Caki2 (cell line): ENCODE data around the gene PDLIM7. TPM values are rescaled to one million over a fixed set of nuclear protein-coding genes. Genes with fewer than 3 reads are reported as not detected.
"Not testable (repeated sequence)": the region's sequence is repeated elsewhere in the genome, so short reads cannot be mapped to it uniquely, and the experiment has no call there.

Experiments
- DNase-seq: peaks from one replicate; pipeline ENCODE4 v3.0.0-alpha.2; 2015; ENCODE audit warnings: low read depth
- in situ Hi-C: cut with HindIII; loops from 2 replicates; pipeline ENCODE4 v1.10.0; 2016; ENCODE audit warnings: low sequenced_read_pairs, low pct_unique_long_range_greater_than_20kb, mixed read lengths
- total RNA-seq: library from RNA; depleted of rRNA; stranded (reverse); fragments of >200 nt; shearing (Covaris generic); gene quantifications from 2 replicates; pipeline ENCODE4 v1.2.3, GENCODE V29; 2014; ENCODE audit warnings: low replicate concordance

Gene PDLIM7
- total RNA-seq, 1 experiment from 2014 or later = 198 TPM

DNA sequence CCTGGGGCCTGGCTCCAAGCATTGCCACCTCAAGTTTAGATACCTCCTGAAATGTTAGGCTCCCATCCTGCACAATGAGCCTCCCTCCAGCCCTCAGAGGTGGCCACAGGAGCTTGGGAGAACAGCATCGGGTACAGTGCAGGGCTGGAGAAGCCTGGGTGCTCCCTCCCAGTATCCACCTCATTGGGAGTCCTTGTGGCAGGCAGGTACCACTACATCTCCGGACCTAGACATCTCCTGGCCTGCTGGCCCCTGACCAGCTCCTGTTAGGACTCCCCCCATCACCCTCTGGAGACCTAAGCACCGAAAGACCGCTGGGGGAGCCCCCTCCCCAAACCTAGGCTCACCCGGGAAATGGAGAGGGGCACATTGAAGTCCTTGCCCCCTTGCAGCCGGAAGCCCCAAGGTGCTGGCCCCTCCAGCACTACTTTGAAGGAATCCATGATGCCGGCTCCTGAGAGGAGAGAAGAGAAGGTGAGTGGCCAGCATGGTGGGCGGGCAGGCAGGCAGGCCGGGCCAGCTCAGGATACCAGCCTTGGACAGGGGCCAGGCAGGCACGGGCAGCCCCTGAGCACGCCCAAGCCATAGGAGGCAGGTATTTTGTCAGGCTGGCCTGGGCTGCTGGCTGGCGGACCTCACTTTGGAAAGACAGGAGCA lies 1.2 kb downstream of the PDLIM7 start:
- DNase-seq = peak; percentile 69

DNA sequence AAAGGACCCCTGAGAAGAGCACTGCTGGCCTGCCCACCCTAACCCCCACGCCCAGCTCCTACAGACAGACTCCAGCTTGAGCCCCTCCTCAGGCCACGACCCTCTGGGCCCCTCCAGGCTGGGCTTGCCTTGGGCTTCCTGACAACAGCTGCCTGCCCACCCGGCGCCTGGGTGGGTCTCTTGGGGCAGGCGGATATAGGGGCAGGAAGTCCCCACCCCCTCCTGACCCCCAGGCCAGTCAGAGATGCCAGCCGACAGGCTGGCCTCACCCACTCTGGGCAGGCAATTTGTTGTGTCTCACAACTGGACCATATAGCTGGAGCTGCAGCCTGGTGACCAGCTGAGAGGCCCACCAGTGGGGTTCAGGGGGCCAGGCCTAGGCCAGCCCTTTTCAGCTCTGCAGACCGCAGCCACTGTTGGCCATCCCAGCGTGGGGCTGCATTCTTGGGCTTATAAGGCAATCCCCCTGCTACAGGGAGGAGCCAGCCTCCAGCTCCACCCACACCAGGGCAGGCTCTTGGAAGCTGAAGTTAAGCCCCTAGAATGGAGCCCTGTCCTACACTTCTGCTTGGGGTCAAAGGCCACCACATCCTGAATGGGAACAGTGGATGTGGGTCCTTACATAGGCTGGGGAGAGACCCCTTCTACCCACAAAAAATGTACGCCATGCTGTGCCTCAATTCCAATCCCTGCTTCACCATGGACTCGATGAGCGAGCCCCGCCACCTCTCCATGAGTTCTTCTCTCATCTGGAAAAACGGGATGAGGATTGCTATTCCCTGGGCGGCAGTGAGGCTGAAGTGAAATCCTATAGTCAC lies 2.0 kb downstream of the PDLIM7 start:
- peak; percentile 94 for DNase-seq
- in situ Hi-C loops = no loop called here

More for the DNA sequence above, 1.2 kb downstream of the PDLIM7 start:
- in situ Hi-C loops = no loop called here

DNA sequence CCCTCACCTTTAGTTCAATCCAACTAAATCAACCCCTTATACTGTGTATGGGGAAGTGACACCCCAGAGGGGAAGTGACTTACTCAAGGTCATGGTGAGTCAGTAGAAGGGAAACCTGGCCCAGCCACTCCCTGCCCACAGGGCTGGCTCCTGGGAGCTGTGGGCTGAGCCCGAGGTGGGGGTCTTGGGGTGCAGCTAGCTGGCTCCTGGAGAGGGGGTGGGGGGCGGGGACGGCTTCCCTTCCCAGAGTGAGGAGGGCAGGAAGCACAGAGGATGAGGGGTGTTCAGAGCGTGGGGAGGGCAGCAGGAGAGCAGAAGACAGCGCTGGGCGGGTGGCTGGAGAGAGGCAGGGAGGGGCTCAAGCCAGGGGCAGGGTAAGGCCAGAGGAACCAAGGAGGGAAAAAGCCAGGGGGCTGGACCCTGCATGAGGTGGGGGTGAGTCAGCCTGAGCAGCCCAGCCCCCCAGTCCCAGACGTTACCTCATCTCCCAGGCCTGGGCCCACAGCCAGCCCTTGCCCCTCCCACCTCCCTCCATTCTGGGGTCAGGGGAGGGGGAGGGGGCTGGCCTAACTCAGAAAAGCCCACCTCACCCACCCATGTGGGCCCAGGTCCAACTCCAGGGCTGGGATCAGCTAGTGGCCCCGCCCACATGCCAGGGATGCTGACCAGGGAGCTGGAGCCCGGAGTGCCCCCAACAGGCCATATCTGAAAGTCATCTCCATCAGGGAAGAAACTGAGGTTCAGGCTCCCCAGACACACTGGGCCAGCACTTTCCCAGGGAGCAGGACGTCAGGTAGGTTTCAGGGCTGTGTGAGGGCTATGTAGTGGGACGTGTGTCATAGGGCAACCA lies 2.8 kb downstream of the PDLIM7 start:
- in situ Hi-C loops = no loop called here
- DNase-seq = peak; percentile 98

DNA sequence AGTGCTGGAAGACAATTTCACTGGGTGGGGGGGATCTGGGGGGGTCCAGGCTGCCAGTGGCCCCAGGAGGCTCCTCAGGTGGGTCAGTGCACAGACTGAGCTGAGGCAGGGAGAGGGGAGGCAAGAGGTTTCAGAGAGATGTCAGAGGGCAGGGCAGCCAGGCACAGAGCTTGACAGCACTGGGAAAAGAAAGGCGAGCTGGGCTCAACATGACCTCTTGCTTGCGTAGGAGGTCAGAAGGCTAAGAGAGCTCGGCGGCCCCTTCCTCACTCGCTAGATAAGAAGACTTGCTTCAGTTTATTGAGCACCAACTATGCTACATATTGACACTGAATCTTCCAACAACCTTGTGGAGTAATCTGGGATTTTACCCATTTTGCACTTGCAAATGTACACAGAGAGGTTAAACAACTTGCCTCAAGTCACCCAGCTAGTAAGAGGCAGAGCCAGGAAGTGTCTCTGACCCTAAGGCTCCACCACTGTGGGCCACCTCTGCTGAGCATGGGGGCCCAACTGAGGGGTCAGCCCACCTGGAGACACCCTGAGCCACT lies 3.5 kb downstream of the PDLIM7 start:
- in situ Hi-C loops = no loop called here
- no peak for DNase-seq

DNA sequence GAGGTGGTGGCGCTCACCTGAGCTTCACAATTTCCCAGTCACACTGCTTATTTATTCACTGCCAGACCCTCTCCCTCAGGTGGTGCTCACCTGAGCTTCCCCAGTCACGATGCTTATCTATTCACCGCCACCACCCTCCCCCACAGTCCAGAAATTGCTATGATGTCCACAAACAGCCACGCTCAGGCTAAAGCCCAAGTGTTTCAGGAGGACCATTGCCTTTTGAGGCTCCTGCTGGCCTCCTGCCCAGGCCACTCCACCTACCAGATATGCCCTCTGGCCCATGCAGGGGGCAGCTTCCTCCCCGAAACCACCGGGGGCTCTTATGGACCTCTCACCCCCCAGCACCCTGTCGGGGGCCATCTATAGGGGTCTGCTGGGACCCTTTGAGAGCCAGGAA lies 4.6 kb downstream of the PDLIM7 start:
- no peak for DNase-seq
- in situ Hi-C loops = no loop called here

DNA sequence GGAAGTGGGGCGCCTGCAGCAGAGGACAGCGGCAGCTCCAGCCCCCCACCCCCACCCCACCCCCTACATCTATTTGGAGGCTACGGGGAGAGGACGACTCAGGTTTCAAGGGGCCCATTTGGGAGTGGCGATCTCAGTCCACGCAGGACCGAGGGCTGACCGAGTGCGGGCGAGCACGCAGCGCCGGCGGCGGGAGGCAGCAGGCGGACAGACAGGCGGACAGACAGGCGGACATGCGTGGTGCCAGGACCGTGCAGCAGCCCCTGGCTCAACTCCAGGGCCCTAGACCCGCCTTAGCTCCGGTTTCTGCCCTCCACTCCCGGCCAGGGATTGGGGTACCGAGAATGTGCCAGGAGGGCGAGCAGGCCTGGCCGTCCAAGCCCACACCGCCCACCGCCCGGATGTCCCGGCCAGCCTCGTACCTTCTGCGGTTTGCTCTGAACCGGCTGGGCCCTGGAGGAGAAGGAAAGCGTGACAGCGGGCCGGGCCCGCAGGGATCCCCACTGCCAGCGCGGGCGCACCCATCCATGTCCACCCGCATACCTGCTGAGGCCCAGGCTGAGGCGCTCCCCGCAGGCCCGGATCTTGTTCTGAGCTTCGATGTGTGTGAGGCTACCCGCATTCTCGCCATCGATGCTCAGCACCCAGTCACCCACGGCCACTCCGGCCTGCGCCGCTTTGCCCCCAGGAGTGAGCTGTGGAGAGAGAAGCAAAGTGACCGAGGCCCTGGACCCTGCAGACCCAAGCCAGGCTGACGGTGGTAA lies 5.2 kb downstream of the PDLIM7 start:
- in situ Hi-C loops = no loop called here
- no peak for DNase-seq

DNA sequence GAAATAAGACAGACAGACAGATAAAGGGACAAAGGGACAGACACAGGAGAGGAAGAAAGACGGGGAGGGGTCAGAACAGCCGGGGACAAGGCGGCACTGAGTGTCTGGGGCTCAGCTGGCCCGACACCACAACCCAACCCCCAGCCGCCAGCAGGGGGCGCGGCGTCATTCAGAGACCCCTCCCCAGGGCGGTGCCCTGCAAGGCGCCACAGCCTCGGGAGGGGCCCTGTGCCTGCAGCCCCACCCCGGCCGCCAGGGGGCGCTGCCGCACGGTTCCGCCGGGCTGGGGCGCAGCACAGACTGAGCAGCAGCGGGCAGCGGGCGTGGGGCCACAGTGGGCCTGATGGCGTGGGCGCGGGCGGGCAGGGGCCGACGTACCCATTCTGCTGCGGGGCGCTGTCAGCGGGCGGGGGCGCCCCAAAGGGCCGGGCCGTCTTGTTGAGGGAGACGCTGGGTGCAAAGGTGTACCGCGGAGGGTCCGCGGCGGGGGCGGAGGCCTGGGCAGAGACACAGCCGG lies 5.9 kb downstream of the PDLIM7 start:
- DNase-seq = peak; percentile 48
- in situ Hi-C loops = no loop called here

DNA sequence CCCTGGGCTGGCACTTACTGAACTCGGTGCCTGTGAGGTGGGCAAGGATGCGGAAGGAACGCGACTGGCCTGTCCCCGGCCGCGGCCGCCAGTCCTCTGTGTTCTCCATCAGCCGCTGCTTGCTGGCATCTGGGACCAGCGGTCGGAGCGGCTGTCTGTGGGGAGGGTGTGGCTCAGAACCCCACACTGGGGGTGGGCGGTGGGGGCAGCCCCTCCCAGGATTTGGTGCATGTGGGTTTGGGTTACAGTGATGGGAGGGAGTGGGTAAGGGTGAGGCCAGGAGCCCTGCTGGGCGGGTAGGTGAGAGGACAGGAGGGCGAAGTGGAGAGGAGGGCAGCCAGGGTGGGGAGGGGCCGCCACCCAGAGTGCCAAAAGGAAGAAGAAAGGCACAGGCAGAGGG lies 6.4 kb downstream of the PDLIM7 start:
- in situ Hi-C loops = no loop called here
- DNase-seq = no peak

DNA sequence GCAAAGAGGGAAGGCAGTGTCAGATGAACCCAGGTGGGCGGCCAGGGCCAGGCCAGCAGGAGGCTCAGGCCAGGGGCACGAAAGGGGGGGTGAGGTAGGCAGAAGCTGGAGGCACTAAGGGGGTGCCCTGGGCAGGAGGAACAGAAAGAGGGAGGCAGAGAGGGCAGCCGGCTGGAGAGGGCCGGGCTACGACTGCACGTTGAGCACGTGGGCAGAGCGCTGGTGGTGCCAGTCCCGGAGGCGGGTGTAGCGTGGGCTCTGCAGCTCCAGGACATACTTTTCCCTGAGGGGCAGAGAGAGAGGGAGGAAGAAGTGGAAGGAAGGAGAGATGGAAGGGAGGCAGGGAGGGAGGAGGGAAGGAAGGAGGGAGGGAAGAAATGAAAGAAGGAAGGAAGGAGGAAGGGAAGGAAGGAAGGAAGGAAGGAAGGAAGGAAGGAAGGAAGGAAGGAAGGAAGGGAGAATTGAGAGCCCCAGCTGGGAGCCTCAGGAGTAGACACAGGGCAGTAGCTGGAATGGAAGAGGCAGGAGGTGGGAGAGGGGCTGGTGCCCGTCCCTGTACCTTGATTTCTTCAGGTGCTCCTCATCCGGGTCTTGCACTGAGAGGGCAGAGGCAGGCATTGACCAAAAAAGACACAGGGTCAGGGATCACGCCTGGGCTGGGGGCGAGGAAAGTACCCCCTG lies 7.0 kb downstream of the PDLIM7 start:
- in situ Hi-C loops = no loop called here
- no peak for DNase-seq

DNA sequence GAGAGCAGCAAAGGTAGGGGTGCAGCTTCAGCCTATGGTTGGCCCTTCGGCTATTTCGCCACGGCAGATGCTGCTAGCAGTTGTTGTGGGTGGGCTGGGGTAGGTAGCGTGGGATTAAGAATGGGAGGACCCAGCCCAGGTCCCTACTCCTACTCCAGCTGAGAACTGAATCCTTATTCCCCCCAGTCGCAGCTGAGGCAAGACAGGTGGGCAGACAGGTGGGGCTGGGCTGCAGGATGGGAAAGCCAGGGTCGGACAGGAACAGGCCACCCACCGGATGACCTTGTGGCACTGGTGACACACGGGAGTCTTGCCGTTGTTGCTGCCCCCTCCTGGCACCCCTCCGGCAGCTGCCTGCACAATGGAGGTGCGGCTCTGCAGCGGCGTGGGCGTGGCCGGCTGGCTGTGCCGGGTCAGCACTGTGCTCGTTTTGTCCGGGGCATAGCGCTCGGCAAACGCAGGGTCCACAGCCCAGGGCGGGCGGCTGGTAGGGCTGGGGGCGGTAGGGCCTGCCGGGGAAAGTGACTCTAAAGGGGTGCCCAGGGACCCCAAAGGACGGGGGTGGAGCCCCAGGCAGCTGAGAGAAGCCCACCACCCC lies 8.2 kb downstream of the PDLIM7 start:
- no peak for DNase-seq
- in situ Hi-C loops = no loop called here

DNA sequence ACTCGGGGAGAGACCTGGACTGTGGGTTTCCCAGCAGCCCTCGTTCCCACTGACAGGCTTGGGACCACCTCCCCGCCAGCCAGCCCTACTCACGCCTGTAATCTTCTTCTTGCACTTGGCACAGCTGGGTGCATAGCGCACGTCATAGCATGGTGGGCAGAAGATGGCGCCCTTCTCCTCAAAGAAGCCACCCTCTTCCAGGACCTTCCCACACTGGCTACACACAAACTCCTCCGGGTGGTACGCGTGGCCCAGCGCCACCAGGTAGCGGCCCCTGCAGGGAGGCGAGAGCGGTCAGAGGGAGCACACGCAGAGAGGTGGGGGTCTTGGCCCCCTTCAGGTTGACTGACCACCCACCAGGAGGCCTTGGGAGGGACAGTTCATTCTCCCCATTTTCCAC lies 9.4 kb downstream of the PDLIM7 start:
- DNase-seq = no peak
- in situ Hi-C loops = no loop called here

DNA sequence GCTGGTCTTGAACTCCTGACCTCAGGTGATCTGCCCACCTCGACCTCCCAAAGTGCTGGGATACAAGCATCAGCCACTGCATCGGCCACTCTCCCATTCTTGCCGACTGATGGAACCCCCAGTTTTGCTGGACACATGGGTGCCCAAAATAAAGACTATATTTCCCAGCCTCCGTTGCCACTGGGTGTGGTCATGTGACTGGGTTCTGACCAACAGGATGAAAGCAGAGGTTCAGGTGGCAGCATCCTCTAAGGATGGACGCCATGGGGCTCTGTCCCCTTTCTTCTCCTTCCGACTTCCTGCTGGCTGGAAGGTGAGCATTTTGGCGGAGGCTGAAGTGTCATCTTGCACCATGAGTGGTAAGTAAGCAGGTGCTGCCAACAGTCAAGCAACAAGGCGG lies 10.3 kb downstream of the PDLIM7 start:
- in situ Hi-C loops = no loop called here
- DNase-seq = no peak

DNA sequence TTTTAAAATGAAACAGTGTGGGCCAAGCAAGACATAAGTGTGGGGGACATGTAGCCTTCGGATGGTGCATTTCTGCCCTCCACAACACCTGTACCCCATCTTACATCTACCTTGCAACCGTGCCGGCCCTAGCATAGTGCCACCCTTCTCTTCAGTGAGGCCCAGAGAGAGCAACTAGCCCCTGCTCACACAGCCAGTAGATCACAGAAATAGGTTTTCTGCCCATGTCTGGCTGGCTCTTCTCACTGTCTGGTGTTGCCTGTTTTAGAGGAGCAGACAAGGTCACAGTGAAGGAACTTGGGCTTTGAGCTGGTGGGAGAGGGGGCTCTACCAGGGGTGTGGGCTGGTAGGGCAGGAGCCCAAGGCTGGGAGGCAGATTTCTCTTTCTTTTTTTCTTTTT lies 11.1 kb downstream of the PDLIM7 start:
- in situ Hi-C loops = no loop called here
- DNase-seq = no peak

DNA sequence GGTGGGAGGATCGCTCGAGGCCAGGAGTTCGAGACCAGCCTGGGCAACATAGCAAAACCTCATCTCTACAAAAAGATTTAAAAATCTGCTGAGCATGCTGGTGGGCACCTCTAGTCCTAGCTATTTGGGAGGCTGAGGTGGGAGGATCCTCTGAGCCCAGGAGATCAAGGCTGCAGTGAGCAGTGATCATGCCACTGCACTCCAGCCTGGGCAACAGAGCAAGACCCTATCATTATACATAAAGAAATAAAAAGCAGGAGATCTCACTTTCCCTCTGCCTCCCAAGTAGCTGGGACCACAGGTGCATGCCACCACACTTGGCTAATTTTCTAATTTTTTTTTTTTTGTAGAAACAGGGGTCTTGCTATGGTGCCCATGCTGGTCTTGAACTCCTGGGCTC lies 11.7 kb downstream of the PDLIM7 start:
- DNase-seq, in situ Hi-C loops: not testable (repeated sequence)

DNA sequence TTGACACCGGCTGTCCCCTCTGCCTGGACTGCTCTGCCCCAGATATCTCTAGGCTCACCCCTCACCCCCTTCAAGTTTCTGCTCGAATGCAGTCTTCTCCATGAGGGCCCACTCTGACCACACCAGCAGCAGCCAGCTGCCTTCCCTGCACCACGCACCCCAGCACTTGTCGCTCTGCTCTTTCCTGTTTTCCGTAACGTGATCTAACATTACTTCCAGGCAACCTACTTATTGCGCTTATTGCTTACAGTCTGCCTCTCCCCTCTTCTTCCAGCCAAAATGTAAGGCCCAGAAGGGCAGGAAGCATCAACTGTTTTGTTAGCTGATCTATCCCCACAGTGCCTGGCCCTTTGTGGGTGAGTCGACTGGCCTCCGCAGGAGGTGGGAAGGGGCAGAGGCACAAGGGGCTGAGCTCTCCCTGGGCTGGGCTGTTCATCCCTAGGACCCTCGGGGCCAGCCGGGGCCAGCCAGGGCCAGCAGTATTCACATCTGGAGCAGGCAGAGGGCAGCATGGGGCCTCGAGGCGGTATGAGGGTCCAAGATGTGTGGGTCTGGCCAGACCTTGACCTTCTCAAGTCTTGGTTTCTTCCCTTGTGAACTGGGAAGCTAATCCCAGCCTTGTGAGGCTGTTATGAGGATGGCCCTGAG lies 12.4 kb downstream of the PDLIM7 start:
- in situ Hi-C loops = no loop called here
- DNase-seq = no peak

DNA sequence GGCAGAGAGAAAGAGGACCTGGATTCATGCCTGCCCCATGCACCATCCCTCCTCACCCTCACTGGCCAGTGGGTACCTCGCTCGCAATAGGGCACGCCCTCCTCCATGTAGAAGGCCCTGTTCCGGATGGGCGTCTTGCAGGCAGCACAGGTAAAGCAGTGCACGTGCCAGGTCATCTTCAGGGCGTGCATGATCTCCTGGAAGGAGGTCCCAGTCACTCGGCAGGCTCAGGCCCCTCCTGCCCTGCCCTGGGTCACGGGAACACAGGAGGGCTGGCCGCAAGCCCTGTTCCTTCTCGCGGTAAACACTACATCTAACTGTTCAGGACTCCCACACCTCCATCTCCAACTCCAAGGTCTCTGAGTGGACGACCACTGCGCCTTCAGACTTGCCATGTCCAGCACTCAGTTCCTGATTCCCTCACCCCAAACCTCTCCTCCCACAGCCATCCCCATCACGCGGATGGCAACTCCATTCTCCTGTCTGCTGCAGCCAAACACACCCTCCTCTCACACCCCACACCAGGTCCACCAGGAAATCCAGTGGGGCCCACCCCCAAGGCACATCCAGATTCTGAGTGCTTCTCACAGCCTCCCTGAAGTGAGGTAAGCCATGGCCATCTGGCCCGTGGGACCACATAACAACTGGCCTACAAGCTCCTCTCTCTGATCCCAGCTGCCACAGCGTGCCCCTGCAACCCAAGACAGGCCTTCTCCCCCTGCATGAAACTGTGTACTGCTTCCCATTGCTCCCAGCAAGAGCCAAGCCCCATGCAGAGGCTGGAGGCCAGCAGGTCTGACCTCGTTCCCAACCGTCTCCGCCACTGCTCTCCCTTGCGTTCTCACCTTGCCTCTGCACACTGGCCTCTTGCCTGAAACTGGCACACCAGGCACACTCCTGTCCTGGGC lies 13.2 kb downstream of the PDLIM7 start:
- in situ Hi-C loops = no loop called here
- no peak for DNase-seq
